Measurements from ENCODE around the gene ZBTB47.

DNA sequence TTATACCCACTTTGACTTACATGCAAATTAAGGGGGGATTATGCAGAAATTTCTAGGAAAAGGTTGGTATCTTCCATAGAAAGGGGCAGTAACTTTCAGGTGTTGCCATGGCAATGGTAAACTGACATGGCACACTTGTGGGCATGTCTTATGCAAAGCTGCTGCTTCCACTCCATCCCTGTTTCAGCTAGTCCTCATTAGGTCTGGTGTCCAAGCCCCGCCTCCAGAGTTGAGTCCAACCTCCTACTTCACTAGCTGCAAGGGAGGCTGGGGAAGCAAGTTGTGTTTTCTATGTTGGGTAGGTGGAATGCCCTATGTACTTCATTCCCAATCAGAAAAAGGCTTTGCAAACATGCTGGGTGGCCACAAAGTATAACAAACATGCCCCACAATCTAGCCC, 17.2 kb downstream of the ZBTB47 start:
- TF ChIP-seq, protein P1, sequence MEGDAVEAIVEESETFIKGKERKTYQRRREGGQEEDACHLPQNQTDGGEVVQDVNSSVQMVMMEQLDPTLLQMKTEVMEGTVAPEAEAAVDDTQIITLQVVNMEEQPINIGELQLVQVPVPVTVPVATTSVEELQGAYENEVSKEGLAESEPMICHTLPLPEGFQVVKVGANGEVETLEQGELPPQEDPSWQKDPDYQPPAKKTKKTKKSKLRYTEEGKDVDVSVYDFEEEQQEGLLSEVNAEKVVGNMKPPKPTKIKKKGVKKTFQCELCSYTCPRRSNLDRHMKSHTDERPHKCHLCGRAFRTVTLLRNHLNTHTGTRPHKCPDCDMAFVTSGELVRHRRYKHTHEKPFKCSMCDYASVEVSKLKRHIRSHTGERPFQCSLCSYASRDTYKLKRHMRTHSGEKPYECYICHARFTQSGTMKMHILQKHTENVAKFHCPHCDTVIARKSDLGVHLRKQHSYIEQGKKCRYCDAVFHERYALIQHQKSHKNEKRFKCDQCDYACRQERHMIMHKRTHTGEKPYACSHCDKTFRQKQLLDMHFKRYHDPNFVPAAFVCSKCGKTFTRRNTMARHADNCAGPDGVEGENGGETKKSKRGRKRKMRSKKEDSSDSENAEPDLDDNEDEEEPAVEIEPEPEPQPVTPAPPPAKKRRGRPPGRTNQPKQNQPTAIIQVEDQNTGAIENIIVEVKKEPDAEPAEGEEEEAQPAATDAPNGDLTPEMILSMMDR (IDR thresholded peaks at IDR 0.05) = no peak
- no peak for TF ChIP-seq POLR2A (IDR thresholded peaks at IDR 0.05)
